Subcutaneous abdominal adipose tissue (tissue), 5 donors: ENCODE results near the gene MMP23B.

Experiments used
- H3K27ac ChIP-seq: one replicate; pipeline ENCODE4 v1.7.0; 2013; ENCODE audit warnings: low read depth, mild to moderate bottlenecking, inconsistent platforms, low read length, moderate library complexity
- H3K27me3 ChIP-seq, 5 donors: one replicate each; pipeline ENCODE4 v1.7.0; 2013; ENCODE audit warnings: low read length in 5 of 5, inconsistent platforms in 1 of 5; ENCODE audit not compliant: control insufficient read depth in 5 of 5, insufficient read depth in 4 of 5
- H3K36me3 ChIP-seq, 5 donors: one replicate each; pipeline ENCODE4 v1.7.0; 2013; ENCODE audit warnings: low read length in 5 of 5; ENCODE audit not compliant: control insufficient read depth in 5 of 5, insufficient read depth in 5 of 5
- H3K4me1 ChIP-seq, 5 donors: one replicate each; pipeline ENCODE4 v1.7.0; 2013; ENCODE audit warnings: low read length in 5 of 5, mild to moderate bottlenecking in 3 of 5, moderate library complexity in 1 of 5; ENCODE audit not compliant: control insufficient read depth in 5 of 5, insufficient read depth in 5 of 5
- H3K4me3 ChIP-seq, 5 donors: one replicate each; pipeline ENCODE4 v1.7.0; 2013; ENCODE audit warnings: low read length in 5 of 5, low read depth in 1 of 5
- H3K9ac ChIP-seq, 5 donors: one replicate each; pipeline ENCODE4 v1.7.0; 2013; ENCODE audit warnings: low read length in 5 of 5, mild to moderate bottlenecking in 4 of 5, moderate library complexity in 3 of 5
- H3K9me3 ChIP-seq, 5 donors: one replicate each; pipeline ENCODE4 v1.7.0; 2013; ENCODE audit warnings: low read length in 5 of 5; ENCODE audit not compliant: control insufficient read depth in 5 of 5
- donor health status: healthy.
- donor health status: healthy.
- donor health status: healthy.
- donor health status: healthy.
- donor health status: healthy.

Gene MMP23B

GRCh38 chr1:1613509-1614082, 18.4 kb upstream of the MMP23B start:
- H3K27me3 ChIP-seq = no peaks in the 10 kb centered on the region
- H3K36me3 ChIP-seq = peaks cover 0 to 14% (median 11%) of the 10 kb centered on the region in 5 donors
- H3K9me3 ChIP-seq = no peaks in the 10 kb centered on the region
- H3K9ac ChIP-seq = no peak overlapping the region
- H3K4me3 ChIP-seq = peak overlapping the region in 4 of 5 donors; percentile 65 to 97 (median 88)
- H3K4me1 ChIP-seq = peaks cover 15 to 41% (median 34%) of the 10 kb centered on the region in 5 donors
- peak overlapping the region; percentile 95 for H3K27ac ChIP-seq

- H3K27ac ChIP-seq = peak overlapping the region; percentile 95
- H3K4me3 ChIP-seq = peak overlapping the region; percentile 65 to 97 (median 92)
- peak overlapping the region in 4 of 5 donors; percentile 56 to 94 (median 87) for H3K9ac ChIP-seq
- H3K27me3 ChIP-seq = no peaks in the 10 kb centered on the region
- no peaks in the 10 kb centered on the region for H3K9me3 ChIP-seq
- peaks cover 0 to 16% (median 11%) of the 10 kb centered on the region in 5 donors for H3K36me3 ChIP-seq
- H3K4me1 ChIP-seq = peaks cover 15 to 41% (median 34%) of the 10 kb centered on the region in 5 donors
Measured at GRCh38 chr1:1614204-1614953, 17.6 kb upstream of the MMP23B start.

- Histone ChIP-seq H3K27me3 (no peaks in the 10 kb centered on the region), H3K27ac (peak overlapping the region; percentile 95), H3K4me3 (peak overlapping the region; percentile 65 to 97 (median 92)), H3K4me1 (peaks cover 15 to 41% (median 34%) of the 10 kb centered on the region in 5 donors), H3K9ac (peak overlapping the region in 4 of 5 donors; percentile 46 to 94 (median 87)), H3K9me3 (no peaks in the 10 kb centered on the region), H3K36me3 (peaks cover 0 to 16% (median 11%) of the 10 kb centered on the region in 5 donors)
Measured at GRCh38 chr1:1614954-1615255, 17.1 kb upstream of the MMP23B start.

GRCh38 chr1:1615256-1616044, 16.5 kb upstream of the MMP23B start, which contains the start of gene MIB2:
Gene MIB2 (plus strand): TSS chr1:1615500. CDS start chr1:1623453, 7,953 bp downstream.
- Histone ChIP-seq H3K9me3 (no peaks in the 10 kb centered on the region), H3K27me3 (no peaks in the 10 kb centered on the region), H3K9ac (peak within 1 kb of the TSS in 4 of 5 donors; percentile 85 to 94 (median 87)), H3K4me3 (peak within 1 kb of the TSS; percentile 65 to 97 (median 92)), H3K27ac (peak within 1 kb of the TSS; percentile 95), H3K36me3 (peaks cover 0 to 16% (median 11%) of the 10 kb centered on the region in 5 donors), H3K4me1 (peaks cover 15 to 41% (median 34%) of the 10 kb centered on the region in 5 donors)

DNA sequence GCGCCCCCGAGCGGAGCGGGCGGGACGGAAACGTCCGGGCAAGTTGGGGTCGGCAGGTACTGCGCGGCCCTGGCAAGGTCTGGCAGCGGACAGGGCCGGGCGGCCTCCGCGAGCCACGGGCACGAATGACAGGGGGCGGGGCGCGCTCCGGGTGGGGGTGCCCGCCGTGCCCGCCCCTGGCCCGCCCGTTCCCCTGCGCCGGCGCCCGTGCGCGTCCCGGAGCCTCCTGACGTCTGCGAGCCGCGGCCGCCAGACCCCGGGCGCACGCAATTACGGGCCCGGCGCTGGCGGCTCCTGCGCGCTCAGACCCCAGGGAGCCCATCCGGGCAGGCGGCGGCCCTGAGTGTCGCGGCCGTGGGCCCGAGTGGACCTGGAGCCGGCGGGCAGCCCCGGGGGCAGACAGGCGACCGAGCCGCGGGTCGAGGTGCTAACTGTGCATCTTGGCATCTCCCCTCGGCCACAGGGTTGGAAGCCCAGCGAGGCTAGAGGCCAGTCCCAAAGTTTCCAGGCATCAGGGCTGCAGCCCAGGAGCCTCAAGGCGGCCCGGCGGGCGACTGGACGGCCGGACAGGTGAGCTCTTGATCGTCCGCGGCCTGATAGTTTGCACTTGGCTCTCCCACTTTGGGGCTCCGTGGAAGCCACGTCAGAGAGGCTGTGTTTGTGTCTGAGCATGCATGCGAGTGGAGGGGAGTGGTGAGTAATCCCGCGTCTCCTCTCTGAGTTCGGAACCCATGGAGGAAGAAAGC, 15.8 kb upstream of the MMP23B start:
- peak overlapping the region; percentile 61 to 97 (median 92) for H3K4me3 ChIP-seq
- peaks cover 14 to 35% (median 30%) of the 10 kb centered on the region in 5 donors for H3K4me1 ChIP-seq
- H3K36me3 ChIP-seq = peaks cover 0 to 16% (median 11%) of the 10 kb centered on the region in 5 donors
- peak overlapping the region; percentile 95 for H3K27ac ChIP-seq
- H3K9ac ChIP-seq = peak overlapping the region in 4 of 5 donors; percentile 56 to 87 (median 84)
- H3K27me3 ChIP-seq = no peaks in the 10 kb centered on the region
- no peaks in the 10 kb centered on the region for H3K9me3 ChIP-seq

GRCh38 chr1:1616838-1617237, 15.1 kb upstream of the MMP23B start:
- peaks cover 0 to 16% (median 11%) of the 10 kb centered on the region in 5 donors for H3K36me3 ChIP-seq
- H3K9ac ChIP-seq = peak overlapping the region in 2 of 5 donors; percentile 56 to 80
- no peak overlapping the region for H3K27ac ChIP-seq
- no peaks in the 10 kb centered on the region for H3K9me3 ChIP-seq
- no peaks in the 10 kb centered on the region for H3K27me3 ChIP-seq
- H3K4me3 ChIP-seq = peak overlapping the region; percentile 61 to 97 (median 92)
- peaks cover 14 to 34% (median 28%) of the 10 kb centered on the region in 5 donors for H3K4me1 ChIP-seq

- Histone ChIP-seq H3K36me3 (peaks cover 0 to 16% (median 11%) of the 10 kb centered on the region in 5 donors), H3K4me1 (peaks cover 14 to 34% (median 28%) of the 10 kb centered on the region in 5 donors), H3K27me3 (no peaks in the 10 kb centered on the region), H3K27ac (no peak overlapping the region), H3K4me3 (no peak overlapping the region), H3K9me3 (no peaks in the 10 kb centered on the region), H3K9ac (no peak overlapping the region)
Measured at GRCh38 chr1:1617516-1617915, 14.5 kb upstream of the MMP23B start.

DNA sequence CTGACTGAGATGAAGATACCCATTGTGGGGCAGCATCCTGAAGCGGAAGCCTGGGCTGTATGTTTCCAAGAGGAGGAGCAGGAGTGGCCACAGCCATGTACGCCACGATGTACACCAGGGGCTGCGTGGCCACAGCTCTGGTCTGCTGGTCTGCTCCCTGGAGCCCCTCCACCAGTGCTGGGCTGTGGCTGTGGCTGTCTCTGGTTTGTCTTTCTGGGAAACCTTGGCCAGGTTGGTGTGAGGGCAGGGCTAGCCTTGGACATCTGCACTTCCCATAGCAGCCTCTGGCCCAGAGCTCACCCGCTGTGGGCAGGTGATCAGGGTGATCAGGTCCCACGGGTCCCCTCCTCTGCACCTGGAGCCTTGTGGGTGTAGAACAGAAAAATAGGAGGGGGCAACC, 14.0 kb upstream of the MMP23B start:
- peaks cover 14 to 34% (median 28%) of the 10 kb centered on the region in 5 donors for H3K4me1 ChIP-seq
- H3K27ac ChIP-seq = no peak overlapping the region
- H3K4me3 ChIP-seq = no peak overlapping the region
- peaks cover 0 to 16% (median 11%) of the 10 kb centered on the region in 5 donors for H3K36me3 ChIP-seq
- H3K27me3 ChIP-seq = no peaks in the 10 kb centered on the region
- H3K9ac ChIP-seq = no peak overlapping the region
- H3K9me3 ChIP-seq = no peaks in the 10 kb centered on the region

- no peak overlapping the region for H3K27ac ChIP-seq
- H3K9me3 ChIP-seq = no peaks in the 10 kb centered on the region
- peaks cover 0 to 16% (median 11%) of the 10 kb centered on the region in 5 donors for H3K36me3 ChIP-seq
- H3K27me3 ChIP-seq = no peaks in the 10 kb centered on the region
- H3K4me3 ChIP-seq = no peak overlapping the region
- no peak overlapping the region for H3K9ac ChIP-seq
- peaks cover 14 to 31% (median 26%) of the 10 kb centered on the region in 5 donors for H3K4me1 ChIP-seq
Measured at GRCh38 chr1:1618396-1619068, 13.4 kb upstream of the MMP23B start.
